Rectal smooth muscle tissue (tissue), 1 donor: ENCODE data around the gene TXNRD2.

Source experiments
- H3K27ac ChIP-seq: one replicate; pipeline ENCODE4 v1.7.0; 2013; ENCODE audit warnings: low read depth, low read length, inconsistent platforms
- H3K27me3 ChIP-seq: one replicate; pipeline ENCODE4 v1.7.0; 2013; ENCODE audit warnings: low read length; ENCODE audit not compliant: control insufficient read depth, insufficient read depth
- H3K36me3 ChIP-seq: one replicate; pipeline ENCODE4 v1.7.0; 2013; ENCODE audit warnings: low read length; ENCODE audit not compliant: control insufficient read depth, insufficient read depth
- H3K4me1 ChIP-seq: one replicate; pipeline ENCODE4 v1.7.0; 2013; ENCODE audit warnings: low read length; ENCODE audit not compliant: control insufficient read depth, insufficient read depth
- H3K4me3 ChIP-seq: one replicate; pipeline ENCODE4 v1.7.0; 2013; ENCODE audit warnings: low read length
- H3K9ac ChIP-seq: one replicate; pipeline ENCODE4 v1.7.0; 2013; ENCODE audit warnings: low read length

Gene TXNRD2

GRCh38 chr22:19877626-19878339 is 63.8 kb downstream of the TXNRD2 start:
- Histone ChIP-seq H3K4me3 (no peak overlapping the region), H3K27me3 (no peaks in the 10 kb centered on the region), H3K36me3 (no peaks in the 10 kb centered on the region), H3K4me1 (peaks cover 16% of the 10 kb centered on the region), H3K9ac (no peak overlapping the region), H3K27ac (no peak overlapping the region)

DNA sequence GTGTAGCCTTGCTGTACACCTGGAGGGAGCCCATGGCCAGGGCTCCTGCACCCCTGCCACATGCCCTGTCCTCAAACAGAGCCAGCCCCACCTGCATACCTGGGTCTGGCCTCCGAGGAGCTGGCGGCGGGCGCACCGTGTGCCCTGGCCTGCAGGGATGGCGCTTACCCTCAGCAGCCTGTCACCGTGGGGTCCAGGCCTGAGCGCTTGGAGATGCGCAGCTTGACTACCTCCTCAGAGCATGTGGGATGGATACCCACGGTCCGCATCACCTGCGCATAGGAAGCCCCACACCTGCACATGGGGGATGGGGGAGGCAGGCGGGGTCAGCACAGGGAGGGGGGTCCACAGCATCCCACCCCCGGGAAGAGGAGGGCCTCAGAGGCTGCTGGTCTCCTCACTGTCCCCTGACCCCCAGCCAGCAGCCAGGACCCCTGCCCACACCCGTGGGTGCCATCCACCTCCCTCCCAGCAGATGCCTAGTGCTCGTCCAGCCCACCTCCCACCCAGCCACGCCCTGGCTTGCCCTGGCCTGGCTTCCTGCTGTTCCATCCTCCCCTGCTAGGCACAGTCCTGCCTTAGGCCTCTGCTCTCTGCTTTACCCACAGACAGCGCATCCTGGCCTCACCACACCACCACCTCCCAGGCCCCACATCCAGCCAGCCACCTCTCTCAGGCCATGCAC is 64.5 kb downstream of the TXNRD2 start:
- H3K27ac ChIP-seq = no peak overlapping the region

DNA sequence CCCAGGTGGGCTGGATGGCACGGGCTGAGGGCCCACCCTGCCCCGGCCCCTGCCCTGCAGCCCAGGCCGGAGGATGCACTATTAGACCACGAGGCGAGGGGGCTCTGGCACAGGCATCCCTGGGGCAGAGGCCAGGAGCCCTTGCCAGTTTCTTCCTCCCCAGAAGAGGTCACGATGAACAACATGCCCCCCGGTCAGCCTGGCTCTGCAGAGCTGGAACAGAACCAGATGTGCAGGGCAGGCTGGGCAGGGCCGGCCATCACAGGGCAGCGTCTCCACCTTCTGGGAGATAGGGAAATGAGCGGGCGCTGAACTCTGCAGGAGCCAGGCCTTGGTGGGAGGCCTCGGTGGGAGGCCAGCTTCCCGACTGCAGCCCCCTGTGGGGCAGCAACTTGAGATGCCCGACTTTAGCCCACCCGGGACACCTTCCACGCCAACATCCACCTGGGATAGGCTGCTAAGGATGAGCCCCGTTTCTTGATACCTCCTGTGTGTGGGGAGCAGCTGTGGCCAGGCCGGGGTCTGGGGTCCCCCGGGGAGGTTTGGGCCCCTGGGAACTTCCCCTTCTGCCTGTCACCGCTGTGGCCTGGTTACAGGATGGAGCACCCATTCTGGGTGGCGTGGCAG is 65.2 kb downstream of the TXNRD2 start:
- Histone ChIP-seq H3K27me3 (no peaks in the 10 kb centered on the region), H3K36me3 (no peaks in the 10 kb centered on the region), H3K4me1 (peaks cover 8% of the 10 kb centered on the region), H3K9ac (no peak overlapping the region), H3K27ac (no peak overlapping the region), H3K4me3 (no peak overlapping the region)

More for the DNA sequence above, 64.5 kb downstream of the TXNRD2 start:
- Histone ChIP-seq H3K36me3 (no peaks in the 10 kb centered on the region), H3K27me3 (no peaks in the 10 kb centered on the region), H3K4me3 (no peak overlapping the region), H3K4me1 (peaks cover 14% of the 10 kb centered on the region), H3K9ac (no peak overlapping the region)

DNA sequence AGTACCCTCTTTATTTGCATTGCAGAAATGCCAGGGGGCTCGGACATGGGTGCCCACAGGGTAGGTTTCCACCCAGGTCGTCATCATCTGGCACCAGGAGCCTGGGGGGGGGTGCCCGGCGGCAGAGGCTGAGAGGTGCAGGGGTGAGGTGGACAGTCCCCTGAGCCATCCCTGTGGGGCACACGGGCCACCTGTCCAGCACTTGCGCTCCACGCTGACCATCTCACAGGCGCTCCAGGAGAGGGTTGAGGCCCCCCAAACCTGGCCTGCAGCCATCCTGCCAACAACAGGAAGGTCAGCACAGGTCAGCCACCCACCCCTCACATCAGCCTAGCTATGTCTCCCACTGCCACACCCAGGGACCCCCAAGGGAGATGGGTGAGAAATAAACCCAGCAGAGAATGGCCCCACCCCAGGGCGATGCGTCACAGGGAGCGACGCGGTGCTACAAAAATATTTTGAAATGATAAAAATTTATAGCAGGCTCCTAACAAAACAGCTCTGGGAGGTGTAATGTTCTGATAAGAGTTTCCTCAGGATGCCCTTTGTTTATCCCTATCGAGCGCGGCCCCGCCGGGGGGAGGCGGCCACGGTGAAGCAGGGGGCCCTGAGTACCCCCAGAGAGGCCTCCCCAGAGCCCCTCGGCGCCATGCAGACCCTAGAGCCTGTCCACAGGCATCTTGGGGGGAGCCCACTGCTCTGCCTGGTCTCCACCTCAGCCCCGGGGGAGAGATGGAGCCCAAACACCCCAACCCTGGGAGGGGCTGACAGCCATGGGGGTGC is 65.9 kb downstream of the TXNRD2 start:
- Histone ChIP-seq H3K36me3 (no peaks in the 10 kb centered on the region), H3K4me1 (peaks cover 3% of the 10 kb centered on the region), H3K4me3 (no peak overlapping the region), H3K9ac (no peak overlapping the region), H3K27ac (no peak overlapping the region), H3K27me3 (no peaks in the 10 kb centered on the region)

DNA sequence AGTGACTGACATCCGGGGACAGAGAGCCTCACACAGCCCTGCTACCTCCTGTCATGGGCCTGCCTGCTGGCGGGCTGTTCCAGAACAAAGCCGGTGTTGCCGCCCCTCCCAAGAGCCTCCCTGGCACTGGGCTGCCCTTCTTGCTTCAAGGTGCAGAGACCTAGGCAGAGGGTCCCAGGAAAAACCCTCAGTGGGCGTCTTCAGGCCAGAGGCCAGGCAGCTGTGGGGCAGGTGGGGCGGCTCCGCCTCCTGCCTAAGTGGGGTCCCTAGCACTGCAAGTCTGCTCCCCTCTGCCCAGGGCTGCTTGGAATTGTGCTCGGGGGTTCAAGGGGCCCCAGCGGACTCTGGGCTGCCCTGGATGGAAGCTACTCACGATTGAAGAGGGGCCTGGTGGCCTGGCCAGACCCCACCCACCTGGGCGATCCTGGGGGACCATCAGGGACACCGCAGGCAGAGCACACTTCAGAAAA is 66.5 kb downstream of the TXNRD2 start:
- H3K36me3 ChIP-seq = no peaks in the 10 kb centered on the region
- no peaks in the 10 kb centered on the region for H3K4me1 ChIP-seq
- no peaks in the 10 kb centered on the region for H3K27me3 ChIP-seq
- H3K27ac ChIP-seq = no peak overlapping the region
- no peak overlapping the region for H3K9ac ChIP-seq
- H3K4me3 ChIP-seq = no peak overlapping the region

GRCh38 chr22:19874307-19875060 is 67.1 kb downstream of the TXNRD2 start:
- H3K4me3 ChIP-seq = no peak overlapping the region
- no peaks in the 10 kb centered on the region for H3K36me3 ChIP-seq
- H3K27me3 ChIP-seq = no peaks in the 10 kb centered on the region
- H3K4me1 ChIP-seq = no peaks in the 10 kb centered on the region
- H3K9ac ChIP-seq = no peak overlapping the region
- H3K27ac ChIP-seq = no peak overlapping the region

GRCh38 chr22:19873960-19874306 is 67.7 kb downstream of the TXNRD2 start:
- Histone ChIP-seq H3K36me3 (no peaks in the 10 kb centered on the region), H3K4me3 (no peak overlapping the region), H3K27ac (no peak overlapping the region), H3K4me1 (no peaks in the 10 kb centered on the region), H3K27me3 (no peaks in the 10 kb centered on the region), H3K9ac (no peak overlapping the region)

- Histone ChIP-seq H3K4me1 (no peaks in the 10 kb centered on the region), H3K36me3 (no peaks in the 10 kb centered on the region), H3K27ac (no peak overlapping the region), H3K9ac (no peak overlapping the region), H3K27me3 (no peaks in the 10 kb centered on the region), H3K4me3 (no peak overlapping the region)
Measured at GRCh38 chr22:19873138-19873959, 68.3 kb downstream of the TXNRD2 start.

GRCh38 chr22:19872779-19873137 is 68.9 kb downstream of the TXNRD2 start:
- Histone ChIP-seq H3K27me3 (no peaks in the 10 kb centered on the region), H3K36me3 (no peaks in the 10 kb centered on the region), H3K9ac (no peak overlapping the region), H3K4me1 (no peaks in the 10 kb centered on the region), H3K27ac (no peak overlapping the region), H3K4me3 (no peak overlapping the region)

- Histone ChIP-seq H3K27me3 (no peaks in the 10 kb centered on the region), H3K36me3 (no peaks in the 10 kb centered on the region), H3K27ac (no peak overlapping the region), H3K4me3 (no peak overlapping the region), H3K4me1 (no peaks in the 10 kb centered on the region), H3K9ac (no peak overlapping the region)
Measured at GRCh38 chr22:19871845-19872778, 69.5 kb downstream of the TXNRD2 start.
